HPDE6-E6E7 (cell line): ENCODE results near the gene GRM7.

ENCODE experiments used
- DNase-seq: peaks from one replicate; pipeline ENCODE4 v3.0.0; 2011; ENCODE audit warnings: missing footprints; ENCODE audit errors: extremely low spot score

GRM7 gene

GRCh38 chr3:7397097-7397496 lies 536.2 kb downstream of the GRM7 start:
- no peak for DNase-seq

GRCh38 chr3:7400360-7400759 lies 539.4 kb downstream of the GRM7 start:
- no peak for DNase-seq

GRCh38 chr3:7401418-7401817 lies 540.5 kb downstream of the GRM7 start:
- no peak for DNase-seq

- DNase-seq: no peak
These were observed 546.2 kb downstream of the GRM7 start for GRCh38 chr3:7407107-7407506.

- no peak for DNase-seq
These were observed 549.9 kb downstream of the GRM7 start for GRCh38 chr3:7410782-7411181.

- no peak for DNase-seq
These were observed 560.1 kb downstream of the GRM7 start for GRCh38 chr3:7421065-7421464.

GRCh38 chr3:7423036-7423435 lies 562.1 kb downstream of the GRM7 start:
- DNase-seq: no peak

- no peak for DNase-seq
These were observed 563.1 kb downstream of the GRM7 start for GRCh38 chr3:7423995-7424394.

GRCh38 chr3:7428206-7428718 lies 567.3 kb downstream of the GRM7 start:
- DNase-seq: no peak

GRCh38 chr3:7432610-7433009 lies 571.7 kb downstream of the GRM7 start:
- DNase-seq: no peak

- DNase-seq: no peak
These were observed 572.2 kb downstream of the GRM7 start for GRCh38 chr3:7433073-7433472.

GRCh38 chr3:7436542-7436941 lies 575.6 kb downstream of the GRM7 start:
- DNase-seq: no peak

- no peak for DNase-seq
These were observed 576.3 kb downstream of the GRM7 start for GRCh38 chr3:7437231-7437630.

- DNase-seq: no peak
These were observed 578.3 kb downstream of the GRM7 start for GRCh38 chr3:7439101-7439680.

GRCh38 chr3:7444886-7445285 lies 584.0 kb downstream of the GRM7 start:
- no peak for DNase-seq

- no peak for DNase-seq
These were observed 584.4 kb downstream of the GRM7 start for GRCh38 chr3:7445331-7445730.

GRCh38 chr3:7447197-7447769 lies 586.4 kb downstream of the GRM7 start:
- DNase-seq: no peak

- DNase-seq: no peak
These were observed 595.5 kb downstream of the GRM7 start for GRCh38 chr3:7456386-7456785.

GRCh38 chr3:7461202-7461825 lies 600.4 kb downstream of the GRM7 start:
- no peak for DNase-seq

GRCh38 chr3:7469866-7470265 lies 609.0 kb downstream of the GRM7 start:
- no peak for DNase-seq

- no peak for DNase-seq
These were observed 623.7 kb downstream of the GRM7 start for GRCh38 chr3:7484636-7485035.

- no peak for DNase-seq
These were observed 626.8 kb downstream of the GRM7 start for GRCh38 chr3:7487763-7488162.

- no peak for DNase-seq
These were observed 628.5 kb downstream of the GRM7 start for GRCh38 chr3:7489417-7489816.
